Measurements from ENCODE around the gene PAN3.

DNA sequence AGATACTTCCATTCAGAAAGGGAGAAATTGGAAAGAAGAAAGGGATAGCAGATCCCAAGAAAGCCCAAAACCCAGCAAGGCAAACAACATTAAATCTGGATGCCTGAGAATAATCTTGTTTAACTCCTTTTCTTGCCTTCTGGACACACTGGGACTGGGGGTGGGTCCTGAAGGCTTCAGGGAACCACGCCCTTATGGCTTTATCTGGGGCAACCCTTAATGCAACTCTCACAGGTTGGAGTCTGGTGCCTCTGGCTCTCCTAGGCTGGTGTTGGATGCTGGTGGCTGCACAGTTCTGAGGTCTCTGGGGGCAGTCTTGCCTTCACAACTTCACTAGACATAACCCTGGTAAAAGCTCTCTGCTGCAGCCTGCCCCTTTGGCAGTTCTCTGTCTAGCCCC, 27.9 kb downstream of the PAN3 start:
- TF ChIP-seq CTBP1 (IDR thresholded peaks at IDR 0.05; ENCODE audit: borderline replicate concordance), result no peak
- no peak for TF ChIP-seq TARDBP (IDR thresholded peaks at IDR 0.05)
- no peak for TF ChIP-seq SUZ12 (IDR thresholded peaks at IDR 0.05)
- no peak for TF ChIP-seq SP1 (IDR thresholded peaks at IDR 0.05)
- no peak for TF ChIP-seq BHLHE40 (IDR thresholded peaks at IDR 0.05; ENCODE audit: borderline replicate concordance)
- TF ChIP-seq ZNF384 (IDR thresholded peaks at IDR 0.05), result no peak
- no peak for TF ChIP-seq HDGF (IDR thresholded peaks at IDR 0.05; ENCODE audit: borderline replicate concordance)
- TF ChIP-seq FOXA1 (IDR thresholded peaks at IDR 0.05), result no peak
- TF ChIP-seq FOXK2 (IDR thresholded peaks at IDR 0.05), result no peak
